IMR-90 (cell line): ENCODE measurements around the gene MSI2. TPM values are rescaled to one million over a fixed set of nuclear protein-coding genes. Genes with fewer than 3 reads are reported as not detected.

Experiments used
- ATAC-seq: fragments of 200-7000 bp; cut with Tn5 transposase; 2 replicates; pipeline ENCODE4 v1.9.1; 2020; ENCODE audit warnings: low read depth, mild to moderate bottlenecking, moderate library complexity
- BruUV-seq: library from RNA; stranded (reverse); fragments of 400-500 nt; replicated peaks from 2 replicates; lab custom pipeline; 2021; lab: Mats Ljungman, UMichigan
- CTCF ChIA-PET: fragments of 300-600 bp; formaldehyde crosslinking; extraction: SDS; loops from one replicate; lab custom pipeline; 2021; ENCODE audit warnings: antibody characterized with exemption; lab: Yijun Ruan, JAX
- POLR2A ChIA-PET: fragments of 300-600 bp; sonication (Branson Sonifier 250); formaldehyde crosslinking; loops from one replicate; lab custom pipeline; 2022; ENCODE audit warnings: antibody characterized with exemption; ENCODE audit not compliant: unreplicated experiment; lab: Charles Lee
- DNase-seq: peaks from one replicate; pipeline ENCODE4 v3.0.0; 2013
- H2AFZ ChIP-seq: replicated peaks from 2 replicates; pipeline ENCODE3; 2013; ENCODE audit warnings: low read length, mild to moderate bottlenecking; ENCODE audit not compliant: poor library complexity
- H2AK5ac ChIP-seq: 2 replicates; pipeline ENCODE4 v1.6.1; 2013; ENCODE audit warnings: low read depth, low read length, inconsistent platforms
- H2AK9ac ChIP-seq: replicated peaks from 2 replicates; pipeline ENCODE3; 2013; ENCODE audit warnings: mild to moderate bottlenecking, low read depth, low read length, moderate library complexity; ENCODE audit not compliant: poor library complexity
- H2BK120ac ChIP-seq: 2 replicates; pipeline ENCODE4 v1.6.1; 2013; ENCODE audit warnings: low read depth, low read length, inconsistent platforms
- H2BK15ac ChIP-seq: 3 replicates; pipeline ENCODE4 v1.6.1; 2013; ENCODE audit warnings: low read depth, low read length, inconsistent platforms
- H2BK20ac ChIP-seq: 2 replicates; pipeline ENCODE4 v1.6.1; 2013; ENCODE audit warnings: low read depth, mild to moderate bottlenecking, inconsistent platforms, low read length, moderate library complexity
- H2BK5ac ChIP-seq: 2 replicates; pipeline ENCODE4 v1.6.1; 2013; ENCODE audit warnings: mild to moderate bottlenecking, low read depth, low read length, inconsistent platforms; ENCODE audit not compliant: poor library complexity, severe bottlenecking
- H3K14ac ChIP-seq: replicated peaks from 2 replicates; pipeline ENCODE4 v1.6.1; 2013; ENCODE audit warnings: low read depth, low read length, inconsistent platforms
- H3K18ac ChIP-seq: 2 replicates; pipeline ENCODE4 v1.6.1; 2013; ENCODE audit warnings: low read depth, low read length, control low read depth
- H3K23ac ChIP-seq: 2 replicates; pipeline ENCODE4 v1.6.1; 2013; ENCODE audit warnings: low read depth, low read length, inconsistent platforms
- H3K27ac ChIP-seq: 2 replicates; pipeline ENCODE4 v1.5.1; 2013; ENCODE audit warnings: mild to moderate bottlenecking, control low read depth, low read length; ENCODE audit not compliant: insufficient read depth
- H3K27me3 ChIP-seq: 2 replicates; pipeline ENCODE4 v1.6.1; 2013; ENCODE audit warnings: low read length; ENCODE audit not compliant: control insufficient read depth, insufficient read depth
- H3K36me3 ChIP-seq: 2 replicates; pipeline ENCODE4 v1.6.1; 2013; ENCODE audit warnings: low read length, mixed read lengths; ENCODE audit not compliant: control insufficient read depth, insufficient read depth
- H3K4ac ChIP-seq: 2 replicates; pipeline ENCODE4 v1.6.1; 2013; ENCODE audit warnings: low read depth, low read length, inconsistent platforms
- H3K4me1 ChIP-seq: 2 replicates; pipeline ENCODE4 v1.6.1; 2013; ENCODE audit warnings: low read length, mixed read lengths; ENCODE audit not compliant: control insufficient read depth, insufficient read depth
- H3K4me2 ChIP-seq: 2 replicates; pipeline ENCODE4 v1.6.1; 2013; ENCODE audit warnings: low read depth, mild to moderate bottlenecking, control low read depth, low read length, moderate library complexity
- H3K4me3 ChIP-seq: 2 replicates; pipeline ENCODE4 v1.5.1; 2013; ENCODE audit warnings: low read depth, mild to moderate bottlenecking, control low read depth, low read length, moderate library complexity; ENCODE audit not compliant: insufficient read depth
- H3K56ac ChIP-seq: 2 replicates; pipeline ENCODE4 v1.6.1; 2013; ENCODE audit warnings: low read length, inconsistent platforms; ENCODE audit not compliant: insufficient read depth; ENCODE audit errors: extremely low read depth
- H3K79me1 ChIP-seq, 2 experiments: 2 replicates each; pipeline ENCODE4 v1.6.1; 2013; ENCODE audit warnings: low read length in 2 of 2, inconsistent platforms in 1 of 2, low read depth in 1 of 2
- H3K9ac ChIP-seq: 2 replicates; pipeline ENCODE4 v1.6.1; 2013; ENCODE audit warnings: low read depth, low read length, control low read depth
- H3K9me1 ChIP-seq: 2 replicates; pipeline ENCODE4 v1.6.1; 2013; ENCODE audit warnings: low read length, inconsistent platforms; ENCODE audit not compliant: insufficient read depth
- H3K9me3 ChIP-seq: 2 replicates; pipeline ENCODE4 v1.6.1; 2013; ENCODE audit warnings: low read length; ENCODE audit not compliant: control insufficient read depth, insufficient read depth
- H4K20me1 ChIP-seq: 2 replicates; pipeline ENCODE4 v1.6.1; 2013; ENCODE audit warnings: low read length, inconsistent platforms; ENCODE audit not compliant: insufficient read depth
- H4K5ac ChIP-seq: 2 replicates; pipeline ENCODE4 v1.6.1; 2013; ENCODE audit warnings: mild to moderate bottlenecking, low read depth, low read length, control low read depth
- H4K8ac ChIP-seq, 2 experiments: 2 replicates each; pipeline ENCODE4 v1.6.1; 2013; ENCODE audit warnings: low read depth in 2 of 2, low read length in 2 of 2, control low read depth in 1 of 2, inconsistent platforms in 1 of 2
- H4K91ac ChIP-seq: 2 replicates; pipeline ENCODE4 v1.6.1; 2013; ENCODE audit warnings: low read depth, low read length, inconsistent platforms; ENCODE audit not compliant: insufficient read depth
- MXI1 ChIP-seq: IDR thresholded peaks from 2 replicates; pipeline ENCODE4 v1.6.1; 2012; ENCODE audit warnings: low read depth, mild to moderate bottlenecking, low read length, moderate library complexity, borderline replicate concordance
- WGBS, 2 experiments: methylation state at CpG; one replicate each; pipeline versions ENCODE4 v1.1.5 to v1.1.7; 2013; ENCODE audit warnings: missing lambda C conversion rate in 2 of 2; ENCODE audit not compliant: insufficient read length in 1 of 2; ENCODE audit errors: extremely low coverage in 2 of 2; 5-methylcytosine and 5-hydroxymethylcytosine counted together
- dilution Hi-C: fragments of 300-500 bp; cut with HindIII; formaldehyde crosslinking; loops from one replicate; pipeline ENCODE4 v1.14.3; 2018; ENCODE audit warnings: low sequenced_read_pairs; ENCODE audit not compliant: unreplicated experiment
- in situ Hi-C: fragments of 300-500 bp; cut with MboI; formaldehyde crosslinking; loops from 3 replicates; pipeline ENCODE4 v1.14.3; 2019; ENCODE audit warnings: low sequenced_read_pairs, inconsistent platforms, mixed read lengths
- intact Hi-C: fragments of 100-400 bp; cut with micrococcal nuclease; formaldehyde crosslinking; loops from 2 replicates; pipeline ENCODE4 v1.10.0; 2022
- polyA plus RNA-seq, 3 experiments: library from polyadenylated mRNA; depleted of rRNA; stranded (reverse); fragments of >200 nt; gene quantifications; 2 replicates each; pipeline ENCODE4 v1.2.3, GENCODE V29; 2012; ENCODE audit warnings: low replicate concordance in 1 of 3
- total RNA-seq: library from RNA; depleted of rRNA; stranded (reverse); fragments of >200 nt; gene quantifications from 2 replicates; pipeline ENCODE4 v1.2.3, GENCODE V29; 2012

The MSI2 gene
- total and polyA plus RNA-seq, 2 of the 4 experiments (the other 2 are of a cell fraction): 13.0 to 16.0 TPM

DNA sequence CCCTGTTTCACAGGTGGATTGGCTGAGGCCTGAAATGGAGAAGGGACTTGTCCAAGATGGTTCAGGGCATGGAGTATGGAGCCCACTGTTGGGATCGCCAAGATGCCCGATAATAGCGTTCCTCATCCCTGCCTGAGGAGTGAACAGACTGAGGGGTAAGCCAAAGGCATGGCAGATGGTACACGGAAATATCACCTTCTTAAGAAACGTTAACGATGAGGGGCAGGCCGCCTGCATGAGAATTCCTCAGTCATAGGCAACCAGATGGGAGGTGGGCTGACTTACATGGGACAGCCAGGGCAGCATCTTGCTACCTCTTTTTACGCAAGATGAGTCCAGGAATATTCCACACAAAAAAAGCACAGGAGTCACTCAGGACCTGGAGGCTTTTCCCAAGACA, 300.7 kb downstream of the MSI2 start:
- H3K4me2 ChIP-seq: no peak overlapping the region
- no peak overlapping the region for H2BK15ac ChIP-seq
- dilution Hi-C loops: no loop called here
- no peak overlapping the region for H2BK5ac ChIP-seq
- H3K14ac ChIP-seq: no peak overlapping the region
- H3K36me3 ChIP-seq: no peaks in the 10 kb centered on the region
- peak overlapping the region in 1 of 2 experiments; percentile 9; a peak in 1 of 4 replicates for H4K8ac ChIP-seq
- in situ Hi-C loops: no loop called here
- ATAC-seq (no peak), DNase-seq (no peak)
- no peak overlapping the region for H3K27ac ChIP-seq
- no peak for TF ChIP-seq MXI1
- H4K91ac ChIP-seq: peak overlapping the region; percentile 5
- no peak overlapping the region for H2AFZ ChIP-seq
- no peak overlapping the region for H3K18ac ChIP-seq
- H3K9me1 ChIP-seq: peaks cover 12% of the 10 kb centered on the region; the same call in 1 of the 2 replicates
- no peaks in the 10 kb centered on the region for H4K20me1 ChIP-seq
- peak overlapping the region; percentile 24; the same call in 1 of the 2 replicates for H2BK20ac ChIP-seq
- no peaks in the 10 kb centered on the region for H3K27me3 ChIP-seq
- H4K5ac ChIP-seq: no peak overlapping the region
- no peak overlapping the region for H3K56ac ChIP-seq
- peaks cover 0 to 10% of the 10 kb centered on the region in 2 experiments; a peak in 1 of 4 replicates for H3K79me1 ChIP-seq
- H2BK120ac ChIP-seq: no peak overlapping the region; the same call in none of the 2 replicates
- peaks cover 17% of the 10 kb centered on the region for H3K4me1 ChIP-seq
- H3K9ac ChIP-seq: no peak overlapping the region
- no TSS peak for BruUV-seq
- CTCF ChIA-PET: no interaction called here
- H3K23ac ChIP-seq: no peak overlapping the region
- H2AK9ac ChIP-seq: no peak overlapping the region
- no peaks in the 10 kb centered on the region for H3K9me3 ChIP-seq
- 92% methylated on average over 5 of the region's 8 CpGs; no CpG with 5 or more reads in 1 of the 2 experiments for WGBS, 2 experiments
- intact Hi-C loops: no loop called here
- POLR2A ChIA-PET: no interaction called here
- H3K4me3 ChIP-seq: no peak overlapping the region
- H2AK5ac ChIP-seq: no peak overlapping the region
- H3K4ac ChIP-seq: peak overlapping the region; percentile 33; the same call in 1 of the 2 replicates
